NCI-H226 (cell line): ENCODE data around the gene DCHS1.
"Not testable (repeated sequence)": the region's sequence is repeated elsewhere in the genome, so short reads cannot be mapped to it uniquely, and the experiment has no call there.

Source experiments
- DNase-seq: peaks from one replicate; pipeline ENCODE4 v3.0.0-alpha.2; 2015

Gene DCHS1

DNA sequence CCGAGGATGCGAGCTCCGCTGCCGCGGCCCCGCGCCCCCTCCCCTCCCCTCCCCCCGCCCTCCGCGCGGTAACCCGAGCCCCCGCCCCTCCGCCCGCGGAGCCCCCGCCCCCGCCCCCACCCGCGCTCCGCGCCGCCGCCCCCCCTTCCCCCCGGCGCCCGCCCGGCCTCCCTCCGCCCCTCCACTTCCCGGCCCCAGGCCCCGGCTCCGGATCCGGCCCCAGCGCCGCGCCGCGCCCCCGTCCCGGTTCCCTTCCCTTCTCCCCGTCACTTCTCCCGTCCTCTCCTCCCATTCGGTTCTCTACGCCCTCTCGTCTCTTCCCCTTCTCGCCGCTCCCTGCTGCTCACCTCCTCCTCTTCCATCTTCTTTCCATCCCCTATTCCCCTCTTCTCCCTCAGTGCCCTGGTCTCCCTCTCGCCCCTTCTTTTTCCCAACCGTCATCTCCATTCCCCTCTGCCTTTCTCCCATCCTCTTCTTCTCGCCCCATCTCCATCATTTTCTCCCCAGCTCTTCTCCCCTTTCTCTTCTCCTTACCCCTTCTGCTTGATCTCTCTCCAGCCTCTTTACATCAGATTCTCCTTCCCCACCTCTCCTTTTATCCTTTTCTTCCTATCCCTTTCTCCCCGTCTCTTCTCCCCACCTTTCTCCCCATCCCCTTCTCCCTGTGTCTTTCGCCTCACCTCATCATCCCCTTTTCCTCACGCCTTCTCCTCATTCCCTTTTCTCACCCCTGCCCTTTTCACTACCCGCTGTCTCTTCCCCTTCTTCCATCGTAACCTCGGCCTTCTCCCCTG lies at the start of gene DCHS1:
Gene DCHS1 (minus strand): TSS at position 20 of the 794 bp plus-strand sequence. CDS start 14,196 bp downstream, outside the sequence.
- DNase-seq, result no peak

DNA sequence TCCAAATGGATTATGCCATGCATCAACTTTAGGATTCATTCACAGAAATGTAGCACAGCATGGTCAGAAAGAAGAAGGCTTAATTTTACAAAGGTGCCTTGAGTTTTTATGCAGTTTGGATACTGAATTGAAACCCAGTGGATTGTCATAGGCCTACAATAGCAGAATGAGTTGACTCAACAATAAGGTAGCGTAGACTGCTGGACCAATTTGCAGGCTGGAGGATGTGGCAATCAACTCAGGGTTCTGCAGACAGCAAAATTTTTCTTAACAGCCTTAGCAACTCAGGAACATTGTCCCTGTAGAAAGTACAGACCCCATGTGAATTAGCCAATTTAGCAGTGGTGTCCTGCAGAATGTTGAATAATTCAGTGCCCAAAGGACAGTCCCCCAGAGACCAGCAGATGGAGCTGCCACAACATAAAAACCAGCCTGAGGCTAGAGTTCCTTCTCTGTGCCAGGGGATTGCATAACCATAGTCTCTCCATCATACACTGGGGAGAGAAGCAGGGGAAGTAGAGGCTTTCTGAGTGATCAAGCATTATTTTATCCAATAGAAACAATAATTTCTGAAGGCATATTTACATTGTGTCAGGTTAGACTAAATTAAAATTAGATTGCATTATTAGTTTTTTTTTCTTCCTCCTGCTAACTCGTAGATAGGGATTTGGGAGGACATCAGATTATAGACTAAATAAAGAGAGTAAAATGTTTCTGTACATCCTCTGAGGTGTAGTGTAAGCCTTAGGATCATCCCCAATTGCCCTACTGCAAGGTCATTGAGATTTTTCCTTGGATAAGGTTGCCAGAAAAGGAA lies 47.8 kb upstream of the DCHS1 start:
- DNase-seq, result peak; percentile 73

DNA sequence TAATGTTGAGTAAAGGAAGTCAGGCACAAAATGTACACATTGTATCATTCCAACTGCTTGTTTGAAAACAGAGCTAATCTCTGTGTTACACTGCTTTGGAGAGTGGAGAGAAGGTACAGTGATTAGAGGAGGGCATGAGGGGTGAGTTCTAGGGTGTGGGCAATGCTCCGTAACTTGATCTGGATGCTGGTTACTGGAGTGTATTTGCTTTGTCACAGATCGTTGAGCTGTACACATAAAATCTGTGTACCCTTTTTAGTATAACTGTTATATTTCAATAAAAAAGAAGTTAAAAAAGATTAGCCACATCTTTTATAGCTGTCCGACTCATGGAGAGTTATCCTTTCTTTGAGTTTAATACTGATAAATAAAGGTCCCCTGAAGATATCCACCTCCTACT lies 46.3 kb upstream of the DCHS1 start:
- not testable (repeated sequence) for DNase-seq

- DNase-seq, result no peak
These were observed 39.8 kb upstream of the DCHS1 start for GRCh38 chr11:6695377-6695776.

- DNase-seq, result no peak
These were observed 38.6 kb upstream of the DCHS1 start for GRCh38 chr11:6694229-6694535.

DNA sequence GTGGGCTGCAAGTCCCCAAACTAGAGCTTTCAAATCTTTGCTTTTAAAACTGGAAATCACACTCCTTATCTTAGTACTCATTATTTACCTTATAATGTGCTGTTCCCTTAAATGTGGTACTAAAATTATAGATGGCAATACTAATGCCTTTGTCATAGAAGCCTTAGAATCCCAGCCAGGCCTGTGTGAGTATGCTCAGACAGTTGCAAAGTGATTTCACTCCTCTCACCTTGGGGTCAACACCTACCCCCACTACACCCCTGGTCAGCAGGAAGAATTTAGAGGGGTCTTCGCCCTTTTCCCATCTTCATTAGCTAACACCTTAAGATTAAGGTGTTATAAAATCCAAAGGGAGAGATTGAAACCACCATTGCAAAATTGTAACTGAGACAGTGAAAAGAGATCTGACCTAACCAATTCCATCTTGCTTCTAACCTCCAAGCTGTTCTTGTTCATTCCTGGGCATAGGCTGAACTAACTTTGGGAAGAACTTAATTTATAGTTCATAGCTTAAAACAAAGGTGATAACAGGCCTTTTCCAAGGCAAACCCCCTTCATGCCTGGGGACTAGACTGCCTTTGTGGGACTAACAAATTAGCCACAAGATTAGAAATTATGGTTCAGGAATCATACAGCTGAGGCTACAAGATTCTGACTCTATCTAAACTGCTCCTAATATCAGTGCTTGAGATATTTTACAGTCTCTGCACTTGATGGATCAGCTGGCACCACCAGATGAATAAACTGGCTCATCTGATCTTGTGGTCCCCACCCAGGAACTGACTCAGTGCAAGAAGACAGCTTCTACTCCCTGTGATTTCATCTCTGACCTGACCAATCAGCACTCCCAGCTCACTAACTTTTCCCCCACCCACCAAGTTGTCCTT lies 38.0 kb upstream of the DCHS1 start:
- peak; percentile 85 for DNase-seq

DNA sequence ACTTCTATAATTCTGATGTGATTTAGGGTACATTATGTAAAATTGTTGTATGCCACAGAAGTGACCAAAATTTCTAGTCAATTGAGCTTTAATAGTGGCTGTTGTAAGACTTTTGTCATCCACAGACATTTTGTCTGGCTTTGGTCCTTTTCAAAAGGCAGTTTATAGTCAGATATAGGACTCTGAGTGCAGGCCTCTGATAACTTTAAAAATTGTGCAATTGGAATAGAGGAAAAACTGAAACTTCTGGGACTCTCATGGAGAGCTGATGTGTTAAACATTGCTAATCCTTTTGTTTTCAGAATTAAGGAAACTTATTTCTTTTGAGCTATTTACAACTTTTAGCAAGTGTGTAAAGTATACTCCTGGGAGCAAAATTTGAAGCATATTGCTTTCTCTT lies 36.5 kb upstream of the DCHS1 start:
- no peak for DNase-seq

GRCh38 chr11:6690431-6691132 lies 35.0 kb upstream of the DCHS1 start:
- DNase-seq, result not testable (repeated sequence)

GRCh38 chr11:6687876-6688275 lies 32.3 kb upstream of the DCHS1 start:
- DNase-seq, result no peak

DNA sequence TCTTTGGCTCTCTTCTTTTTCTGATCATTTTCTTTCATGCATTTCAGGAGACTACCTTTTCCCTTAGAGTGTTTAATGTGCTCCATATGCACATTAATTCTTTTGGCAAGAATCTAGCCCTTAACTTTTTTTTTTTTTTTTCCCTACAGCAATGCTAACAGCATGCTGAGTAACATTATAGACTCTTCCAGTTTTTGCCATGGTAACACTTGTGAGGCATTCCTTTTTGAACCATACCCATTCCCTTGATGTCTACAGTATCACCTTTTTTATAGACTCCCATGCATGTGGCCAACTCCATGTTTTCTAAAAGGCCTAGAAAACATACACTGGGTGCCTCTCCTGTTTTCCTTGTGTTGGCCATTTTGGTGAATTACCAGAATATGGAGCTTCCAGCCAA lies 30.4 kb upstream of the DCHS1 start:
- no peak for DNase-seq

GRCh38 chr11:6684068-6684467 lies 28.5 kb upstream of the DCHS1 start:
- DNase-seq, result not testable (repeated sequence)

DNA sequence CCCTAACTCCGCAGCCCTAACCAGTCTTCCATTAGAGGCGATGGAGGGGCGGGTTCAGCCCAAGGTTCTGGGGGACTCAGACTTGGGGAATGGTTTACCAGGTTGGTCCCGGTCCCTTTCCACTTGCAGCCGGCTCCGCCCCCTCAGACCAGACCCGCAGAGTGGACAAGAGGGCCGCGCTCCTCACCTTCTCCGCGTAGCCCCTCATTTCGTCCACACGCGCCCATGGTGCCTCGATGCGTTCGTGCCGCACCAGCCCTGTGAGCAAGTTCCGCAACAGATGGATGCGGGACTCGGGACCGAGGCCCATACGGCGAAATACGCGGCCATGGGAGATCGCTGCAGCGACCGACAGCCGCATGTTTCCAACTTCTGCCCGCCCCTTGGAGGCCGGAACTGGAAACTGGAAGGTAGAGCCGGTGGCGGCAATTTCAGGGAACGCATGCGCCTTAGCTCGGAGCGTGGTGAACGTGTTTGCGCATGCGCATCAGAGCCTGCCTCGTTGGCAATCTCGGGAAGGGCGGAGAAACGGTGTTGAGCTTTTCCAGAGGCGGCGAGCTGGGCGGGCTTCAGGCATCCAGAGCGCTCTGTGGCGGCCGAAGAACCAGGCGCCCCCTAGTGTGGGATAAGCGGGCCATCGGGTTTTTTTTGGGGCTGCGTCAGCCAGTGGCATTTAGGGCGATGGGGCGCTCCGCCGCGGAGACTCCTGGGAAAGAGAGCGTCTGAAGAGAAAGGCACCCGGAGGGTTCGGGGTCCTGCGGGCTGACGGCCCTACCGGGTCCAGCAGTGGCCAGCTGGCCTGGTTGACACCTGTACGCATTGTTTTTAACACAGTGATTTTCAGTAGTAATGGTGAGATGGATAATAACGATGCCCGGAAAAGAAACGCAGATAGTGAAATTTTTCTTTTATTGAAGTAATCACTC lies 27.6 kb upstream of the DCHS1 start, which contains the start of gene MRPL17:
Gene MRPL17 (minus strand): TSS at position 405 of the 926 bp plus-strand sequence. CDS start 44 bp downstream, at position 361.
- peak; percentile 95 for DNase-seq

DNA sequence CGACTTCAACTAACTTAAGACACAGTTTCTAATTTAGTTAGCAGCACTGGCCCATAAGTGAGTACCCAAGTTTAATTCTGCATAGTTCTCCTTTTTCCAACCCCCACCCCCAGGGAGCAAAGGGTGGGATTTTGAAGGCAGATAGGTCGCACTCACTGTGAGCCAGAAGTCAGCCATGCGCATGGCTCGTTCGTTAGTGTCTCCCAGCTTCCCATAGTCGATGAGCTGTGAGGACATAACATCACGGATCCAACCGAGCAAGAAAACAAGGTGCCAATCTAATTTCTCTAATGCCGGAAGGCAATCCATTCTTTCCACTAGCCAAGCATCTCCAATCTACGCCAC lies 27.0 kb upstream of the DCHS1 start:
- no peak for DNase-seq

GRCh38 chr11:6681949-6682348 lies 26.3 kb upstream of the DCHS1 start:
- DNase-seq, result no peak

- DNase-seq, result no peak
These were observed 25.9 kb upstream of the DCHS1 start for GRCh38 chr11:6681505-6681904.

- no peak for DNase-seq
These were observed 21.4 kb upstream of the DCHS1 start for GRCh38 chr11:6677018-6677417.

GRCh38 chr11:6674862-6675261 lies 19.3 kb upstream of the DCHS1 start:
- no peak for DNase-seq

DNA sequence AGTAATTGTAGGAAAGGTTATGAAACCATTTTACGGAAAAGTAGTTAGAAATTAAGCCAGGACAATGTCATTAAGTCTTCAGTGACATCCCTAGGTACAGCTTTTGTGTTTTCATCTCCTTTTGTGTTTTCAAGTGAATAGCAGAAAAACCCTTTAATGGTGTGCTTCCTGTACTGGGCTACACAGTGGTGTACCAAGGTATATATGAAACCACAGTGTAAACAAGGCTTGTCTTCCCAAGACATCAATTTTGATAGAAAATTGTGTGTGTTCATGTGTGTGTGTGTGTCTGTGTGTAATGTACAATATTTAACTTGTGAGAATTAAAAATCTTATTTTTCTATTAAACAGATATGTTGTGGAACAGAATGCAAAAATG lies 18.6 kb upstream of the DCHS1 start:
- no peak for DNase-seq

GRCh38 chr11:6673523-6674218 lies 18.1 kb upstream of the DCHS1 start:
- no peak for DNase-seq

- DNase-seq, result no peak
These were observed 16.4 kb upstream of the DCHS1 start for GRCh38 chr11:6671991-6672390.
